Activated CD4-positive, alpha-beta T cell treated with anti-CD3 and anti-CD28 coated beads, Interleukin-2, Interleukin-4, amounts not matched to agents 100 ng/mL and 50 ng/mL, durations not matched to agents 16 hours and 8 hours (primary cell): Measurements from ENCODE around the gene CWC22.
A peak's percentile ranks its signal among the peaks of the same experiment; 100 is the strongest.
"Not testable (repeated sequence)": the region's sequence is repeated elsewhere in the genome, so short reads cannot be mapped to it uniquely, and the experiment has no call there.

ENCODE experiments used
- DNase-seq: peaks from one replicate; pipeline ENCODE4 v3.0.0-alpha.2; 2020; ENCODE audit warnings: low spot score

CWC22 gene

DNA sequence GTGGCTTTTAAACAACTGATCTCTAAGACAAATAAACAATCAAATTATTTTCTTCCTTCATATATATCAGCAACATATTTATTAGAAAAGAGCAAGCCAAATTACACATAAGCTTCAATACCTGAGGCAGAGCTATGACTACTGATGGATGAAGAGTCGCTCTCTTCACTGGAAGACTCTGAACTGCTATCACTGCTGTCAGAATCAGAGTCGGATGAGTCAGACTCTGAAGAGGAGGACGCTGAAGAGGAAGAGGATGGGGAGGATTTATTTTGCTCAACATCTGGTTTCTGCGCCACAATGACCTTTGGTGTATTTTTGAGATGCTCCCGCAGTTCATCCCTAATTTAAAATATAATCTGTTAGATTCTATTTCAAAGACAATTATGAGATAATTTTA is 56.7 kb downstream of the CWC22 start:
- peak; percentile 1 for DNase-seq

DNA sequence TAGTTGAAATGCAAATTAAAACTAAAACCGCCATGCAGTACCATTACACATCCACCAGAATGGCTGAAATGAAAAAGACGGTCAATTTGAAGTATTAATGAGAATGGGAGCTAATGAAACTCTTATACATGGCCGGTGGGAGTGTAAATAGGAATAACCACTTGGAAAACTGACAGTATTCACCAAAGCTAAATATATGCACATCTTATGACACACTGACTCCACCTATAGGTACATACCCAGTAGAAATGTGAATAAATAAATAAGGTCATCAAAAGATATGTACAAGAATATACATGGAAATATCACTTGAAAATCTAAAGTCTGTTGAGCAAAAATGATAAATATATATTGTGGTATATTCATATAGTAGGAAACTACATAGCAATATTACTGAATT is 57.7 kb downstream of the CWC22 start:
- no peak for DNase-seq

DNA sequence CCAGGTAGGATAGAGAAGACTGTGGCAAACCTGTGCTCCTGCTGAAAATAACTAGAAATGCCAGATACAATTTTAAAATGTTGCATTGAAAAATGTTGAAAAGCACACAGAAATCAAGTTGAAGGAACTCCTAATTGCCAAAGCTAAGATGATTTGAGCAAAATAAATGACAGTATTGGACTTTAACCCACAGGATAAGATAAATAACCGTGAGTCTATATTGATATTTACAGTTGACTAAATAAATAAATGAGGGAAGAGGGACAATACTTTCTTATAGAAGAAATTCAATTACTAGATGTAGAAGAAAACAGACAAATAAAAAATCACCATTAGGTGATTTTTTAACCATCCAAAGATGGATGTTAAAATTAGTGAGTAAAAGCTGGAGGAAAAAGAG is 59.0 kb downstream of the CWC22 start:
- DNase-seq: no peak

DNA sequence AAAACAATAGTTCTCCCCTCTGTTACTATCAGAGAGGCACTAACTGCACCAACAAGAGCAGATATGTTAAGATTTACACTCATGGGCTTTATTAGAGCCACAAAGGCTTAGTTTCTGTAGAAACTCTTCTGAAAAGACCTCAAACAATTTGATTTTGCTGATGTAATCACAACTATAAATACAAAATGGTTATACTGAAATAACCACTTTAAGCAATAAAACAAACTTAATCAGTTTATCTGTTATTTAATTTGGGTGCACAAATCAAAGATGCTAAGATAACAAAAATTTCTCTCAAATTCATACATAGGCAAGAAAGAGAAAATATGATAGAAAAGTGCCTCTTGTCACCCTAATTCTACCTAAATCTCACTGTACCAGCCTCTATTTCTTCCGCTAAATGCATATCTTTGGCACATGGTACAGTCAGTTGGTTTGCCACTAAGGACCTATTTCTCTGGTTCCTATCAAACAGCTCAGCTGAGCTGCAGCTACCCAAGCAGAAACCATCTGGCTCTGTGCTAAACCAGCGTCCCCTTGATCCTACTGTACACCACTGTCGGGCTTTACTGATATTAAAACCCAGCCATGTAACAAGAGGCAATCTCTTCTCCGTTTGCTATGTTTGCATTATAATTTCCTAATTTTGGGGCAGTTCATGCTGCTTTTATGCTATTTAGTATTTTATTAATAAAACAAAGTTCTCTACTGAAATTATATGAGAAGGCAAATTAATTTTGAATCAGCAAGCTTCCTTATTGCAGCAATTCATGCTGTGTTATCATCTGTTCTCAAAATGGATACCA is 60.1 kb downstream of the CWC22 start:
- no peak for DNase-seq

DNA sequence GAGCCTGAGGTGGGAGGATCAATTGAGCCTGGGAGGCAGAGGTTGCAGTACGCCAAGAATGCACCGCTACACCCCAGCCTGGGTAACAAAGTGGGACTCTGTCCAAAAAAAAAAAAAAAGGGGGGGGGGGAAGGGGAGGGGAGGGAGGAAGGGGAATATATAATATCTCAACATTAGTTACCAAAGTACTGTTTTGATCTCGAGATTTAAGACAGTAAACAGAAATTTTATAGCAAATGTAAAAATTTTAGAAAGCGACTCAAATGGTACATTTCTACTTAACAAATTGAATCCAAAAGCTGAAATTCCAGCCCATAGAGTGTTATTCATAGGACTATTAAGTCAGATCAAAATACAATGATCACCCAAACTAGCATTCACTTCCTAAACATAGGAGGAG is 60.8 kb downstream of the CWC22 start:
- no peak for DNase-seq

DNA sequence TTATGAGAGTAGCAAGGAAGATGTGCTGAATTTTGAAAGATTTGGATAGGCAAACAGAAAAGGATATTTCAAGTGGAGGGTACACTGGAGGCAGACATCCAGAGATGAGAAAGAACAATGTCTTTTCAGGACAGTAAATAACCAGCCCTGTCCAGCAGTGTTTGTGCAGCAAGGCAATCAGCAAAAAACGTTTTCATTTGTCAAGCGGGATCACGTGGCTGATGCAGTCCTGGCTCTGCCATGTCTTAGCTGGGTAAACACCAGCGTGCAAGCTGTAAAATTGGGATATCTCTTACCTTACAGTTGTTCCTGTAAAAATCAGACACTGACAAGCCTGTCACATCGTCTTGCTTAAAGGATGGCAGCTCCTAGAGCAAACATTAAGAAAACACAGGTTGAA is 67.8 kb downstream of the CWC22 start:
- DNase-seq: no peak

DNA sequence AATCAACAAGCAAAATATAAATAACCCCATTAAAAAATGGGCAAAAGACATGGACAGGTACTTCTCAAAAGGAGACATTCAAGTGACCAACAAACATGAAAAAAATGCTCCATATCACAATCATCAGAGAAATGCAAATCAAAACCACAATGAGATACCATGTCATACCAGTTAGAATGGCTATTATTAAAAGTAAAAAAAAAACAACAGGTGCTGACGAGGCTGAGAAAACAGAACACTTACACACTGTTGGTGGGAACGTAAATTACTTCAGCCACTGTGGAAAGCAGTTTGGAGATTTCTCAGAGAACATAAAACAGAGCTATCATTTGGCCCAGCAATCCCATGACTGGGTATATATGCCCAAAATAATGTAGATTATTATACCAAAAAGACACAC is 69.1 kb downstream of the CWC22 start:
- DNase-seq: no peak

DNA sequence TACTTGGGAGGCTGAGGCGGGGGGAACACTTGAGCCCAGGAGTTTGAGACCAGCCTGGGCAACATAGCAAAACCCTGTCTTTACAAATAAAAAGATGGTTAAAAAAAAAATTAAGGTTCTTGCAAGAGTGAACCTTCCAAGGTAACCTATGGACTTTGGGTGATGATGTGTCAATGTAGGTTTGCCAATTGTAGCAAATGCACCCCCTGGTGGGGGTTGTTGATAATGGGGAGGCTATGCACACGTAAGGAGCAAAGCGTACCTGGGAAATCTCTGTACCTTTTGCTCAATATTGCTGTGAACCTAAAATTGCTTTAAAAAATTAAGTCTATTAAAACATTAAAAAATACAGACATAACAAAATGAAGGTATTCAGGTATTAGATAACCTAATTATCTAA is 70.4 kb downstream of the CWC22 start:
- DNase-seq: peak; percentile 24

DNA sequence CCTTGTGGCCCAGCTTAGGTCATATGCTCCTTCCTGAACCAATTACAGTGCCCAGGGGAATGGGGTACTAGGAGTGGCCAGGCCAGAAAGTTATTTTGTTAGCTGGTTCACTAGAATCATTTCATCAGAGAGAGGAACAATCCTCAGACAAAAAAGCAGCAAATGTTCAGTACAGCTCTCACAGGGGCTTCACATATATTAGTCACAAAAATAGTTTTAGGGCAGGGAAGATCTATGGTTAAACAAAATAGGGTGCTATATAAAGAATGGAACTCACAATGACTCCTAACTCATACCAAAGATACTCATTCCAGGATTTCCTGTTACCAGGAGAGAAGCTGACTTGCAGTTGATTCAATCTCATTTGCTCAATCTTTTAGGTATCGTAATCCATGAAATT is 71.0 kb downstream of the CWC22 start:
- no peak for DNase-seq

DNA sequence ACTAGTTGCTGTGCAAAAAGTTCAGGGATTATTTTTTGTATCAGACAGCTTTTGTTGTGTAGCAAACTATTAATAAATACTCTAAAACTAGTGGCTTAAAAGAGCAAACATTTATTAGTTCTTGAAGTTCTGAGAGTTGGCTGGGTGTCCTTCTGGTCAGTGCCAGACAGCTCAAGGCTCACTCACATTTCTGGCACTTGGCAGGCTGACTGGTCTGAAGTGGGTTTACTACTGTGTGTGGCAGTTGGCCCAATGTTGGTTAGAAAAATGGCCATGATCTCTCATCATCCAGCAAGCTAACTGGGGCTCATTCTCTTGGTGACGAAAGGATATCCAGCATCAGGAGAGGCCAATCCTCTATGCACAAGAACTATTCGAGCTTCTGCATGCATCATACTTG is 74.3 kb downstream of the CWC22 start:
- no peak for DNase-seq

DNA sequence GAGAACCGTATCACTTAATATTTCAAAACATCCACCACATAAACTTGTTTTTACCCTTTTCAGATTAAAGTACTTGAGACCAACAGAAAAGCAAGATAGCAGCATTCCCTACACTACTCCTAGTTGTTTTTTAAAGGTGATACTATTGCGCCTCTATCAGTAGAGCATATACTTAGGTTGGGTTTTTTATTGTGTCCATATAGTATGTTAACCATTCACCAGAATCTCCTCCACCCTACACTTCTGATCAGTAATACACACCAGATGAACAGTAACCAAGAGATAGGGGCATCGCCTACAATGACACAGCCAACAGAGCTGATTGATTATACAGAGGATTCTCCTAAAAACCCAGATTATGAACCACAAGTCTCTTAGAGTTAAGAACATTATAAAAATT is 75.6 kb downstream of the CWC22 start:
- no peak for DNase-seq

DNA sequence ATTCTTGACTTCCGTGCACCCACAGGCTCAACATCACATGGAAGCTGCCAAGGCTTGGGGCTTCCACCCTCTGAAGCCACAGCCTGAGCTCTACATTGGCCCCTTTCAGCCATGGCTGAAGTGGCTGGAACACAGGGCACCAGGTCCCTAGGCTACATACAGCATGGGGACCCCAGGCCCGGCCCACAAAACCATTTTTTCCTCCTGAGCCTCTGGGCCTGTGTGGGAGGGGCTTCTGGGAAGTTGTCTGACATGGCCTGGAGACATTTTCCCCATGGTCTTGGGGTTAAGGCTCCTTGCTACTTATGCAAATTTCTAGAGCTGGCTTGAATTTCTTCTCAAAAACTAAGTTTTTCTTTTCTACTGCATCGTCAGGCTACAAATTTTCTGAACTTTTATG is 77.1 kb downstream of the CWC22 start:
- not testable (repeated sequence) for DNase-seq

DNA sequence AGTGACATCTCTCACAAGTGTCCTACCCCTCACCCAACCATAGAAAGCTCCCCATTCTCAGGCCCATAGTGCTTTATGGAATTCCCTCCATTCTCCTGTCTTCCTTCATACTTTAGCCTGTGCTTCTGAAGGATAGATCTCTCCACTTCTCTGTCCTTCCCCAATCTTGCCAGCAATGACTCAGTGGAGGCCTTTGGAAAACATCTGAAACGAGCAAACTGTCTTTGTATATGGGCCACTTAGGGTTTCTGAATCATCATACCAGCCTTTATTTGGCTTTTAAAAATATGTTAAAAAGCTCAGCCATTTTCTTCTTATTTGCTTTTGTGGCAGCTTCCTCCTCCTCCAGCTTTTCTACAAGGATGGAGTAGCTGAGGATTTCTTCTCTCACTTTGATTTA is 80.1 kb downstream of the CWC22 start:
- no peak for DNase-seq

DNA sequence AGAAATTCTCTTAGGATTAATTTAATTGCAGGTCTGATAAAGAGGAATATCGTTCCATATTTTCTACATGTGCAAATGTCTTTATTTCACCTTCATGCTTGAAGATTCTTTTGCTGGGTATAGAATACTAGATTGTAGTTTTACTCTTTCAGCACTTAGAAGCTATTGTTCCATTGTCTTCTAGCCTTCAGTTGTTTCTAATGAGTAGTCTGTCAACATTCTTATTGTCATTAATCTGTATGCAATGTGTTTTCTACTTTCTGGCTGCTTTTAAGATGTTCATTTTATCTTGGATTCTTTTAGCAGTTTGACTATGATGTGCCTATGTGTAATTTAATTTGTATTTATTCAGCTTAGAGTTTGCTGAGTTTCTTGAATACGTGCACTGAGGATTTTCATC is 81.4 kb downstream of the CWC22 start:
- no peak for DNase-seq

DNA sequence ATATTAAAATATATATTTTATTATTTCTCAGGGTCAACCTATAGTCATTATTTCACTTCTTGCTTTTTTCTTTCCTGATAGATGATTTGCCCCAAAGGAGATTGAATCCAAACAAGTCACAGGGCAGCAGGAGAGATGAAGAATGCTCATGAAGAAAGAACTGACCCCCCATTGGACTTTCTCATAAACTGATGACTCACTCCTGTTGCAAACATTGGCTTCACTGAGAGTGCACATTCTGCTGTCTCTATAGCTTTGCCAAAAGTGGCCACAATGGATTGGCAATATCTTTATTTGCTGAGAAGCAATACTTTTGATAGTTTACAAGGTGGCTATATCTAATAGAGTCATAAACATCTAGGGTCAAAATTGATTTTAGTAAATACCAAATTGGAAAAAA is 89.8 kb downstream of the CWC22 start:
- DNase-seq: no peak

DNA sequence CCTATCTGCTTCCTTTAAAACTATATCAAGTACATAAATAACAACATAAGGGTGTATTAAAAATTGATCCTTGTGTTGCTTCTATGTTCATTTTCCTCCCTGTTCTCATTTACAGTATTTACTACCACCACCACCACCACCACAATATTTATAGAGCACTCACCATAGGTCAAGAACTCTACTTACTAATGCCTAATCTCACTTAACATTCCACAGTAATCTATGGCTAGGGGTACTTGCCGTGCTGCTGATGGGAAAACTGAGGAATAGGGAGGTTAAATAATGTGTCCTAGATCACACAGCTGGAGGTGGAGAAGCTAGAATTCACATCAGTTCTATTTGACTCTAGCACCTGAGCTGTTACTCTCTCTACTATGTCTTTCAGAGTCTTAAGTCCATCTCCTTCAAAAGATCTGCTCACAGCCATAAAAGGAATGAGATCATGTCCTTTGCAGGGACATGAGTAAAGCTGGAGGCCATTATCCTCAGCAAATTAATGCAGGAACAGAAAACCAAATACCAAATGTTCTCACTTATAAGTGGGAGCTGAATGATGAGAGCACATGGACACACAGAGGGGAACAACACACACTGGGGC is 91.6 kb downstream of the CWC22 start:
- no peak for DNase-seq

DNA sequence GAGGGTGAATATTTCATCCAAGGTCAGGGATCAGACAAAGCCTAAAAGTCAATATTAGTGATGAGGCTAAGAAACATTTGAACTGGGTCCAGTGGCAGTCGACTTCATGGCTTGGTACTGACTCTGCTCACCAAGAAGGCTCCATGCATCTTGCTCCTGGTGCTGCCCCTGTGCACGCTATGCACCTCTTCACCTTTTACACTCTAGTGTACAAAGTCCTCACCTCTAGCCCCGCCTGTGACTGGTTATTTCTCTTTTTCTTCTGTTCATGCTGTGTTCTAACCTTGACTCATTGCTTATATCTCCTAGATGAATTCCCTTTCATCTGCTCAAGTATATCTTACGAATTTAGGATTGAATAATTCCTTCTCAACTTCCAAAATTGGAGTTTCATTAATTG is 93.3 kb downstream of the CWC22 start:
- DNase-seq: no peak

DNA sequence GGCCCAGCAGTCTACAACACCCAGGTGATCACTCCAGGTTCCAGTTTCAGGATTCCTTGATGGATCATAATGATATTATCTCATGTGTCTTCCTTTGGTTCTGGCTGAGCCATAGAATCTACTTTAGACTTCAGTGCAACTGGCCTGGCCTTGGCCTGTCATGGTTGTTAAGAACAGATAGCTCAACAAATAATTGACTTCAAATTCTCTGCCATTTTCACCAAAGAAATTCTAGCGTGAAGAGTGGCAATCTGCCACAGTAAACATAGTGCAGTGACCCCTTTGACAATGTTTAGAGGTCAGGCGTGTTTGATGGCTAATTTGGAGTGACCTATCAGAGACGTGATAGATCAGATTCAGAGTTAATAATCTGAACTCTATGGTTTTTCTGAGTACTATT is 95.5 kb downstream of the CWC22 start:
- no peak for DNase-seq

DNA sequence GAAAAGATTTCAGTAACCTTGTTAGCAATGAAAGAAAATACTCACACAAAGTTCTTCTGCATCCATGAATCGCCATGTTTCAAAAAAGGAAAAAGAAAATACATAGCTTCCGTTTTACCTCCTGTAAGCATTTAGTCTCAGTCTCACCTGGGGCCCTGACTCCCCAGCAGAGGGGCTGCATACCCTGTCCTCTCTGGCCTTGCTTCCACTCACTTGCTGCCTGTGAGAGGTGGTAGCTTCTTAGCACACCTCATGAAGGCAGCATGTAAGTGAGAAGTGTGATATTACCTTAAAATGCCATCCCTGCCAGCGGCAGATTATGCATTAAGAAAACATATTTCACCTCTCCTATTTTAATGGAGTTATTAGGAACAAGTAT is 96.4 kb downstream of the CWC22 start:
- DNase-seq: no peak

DNA sequence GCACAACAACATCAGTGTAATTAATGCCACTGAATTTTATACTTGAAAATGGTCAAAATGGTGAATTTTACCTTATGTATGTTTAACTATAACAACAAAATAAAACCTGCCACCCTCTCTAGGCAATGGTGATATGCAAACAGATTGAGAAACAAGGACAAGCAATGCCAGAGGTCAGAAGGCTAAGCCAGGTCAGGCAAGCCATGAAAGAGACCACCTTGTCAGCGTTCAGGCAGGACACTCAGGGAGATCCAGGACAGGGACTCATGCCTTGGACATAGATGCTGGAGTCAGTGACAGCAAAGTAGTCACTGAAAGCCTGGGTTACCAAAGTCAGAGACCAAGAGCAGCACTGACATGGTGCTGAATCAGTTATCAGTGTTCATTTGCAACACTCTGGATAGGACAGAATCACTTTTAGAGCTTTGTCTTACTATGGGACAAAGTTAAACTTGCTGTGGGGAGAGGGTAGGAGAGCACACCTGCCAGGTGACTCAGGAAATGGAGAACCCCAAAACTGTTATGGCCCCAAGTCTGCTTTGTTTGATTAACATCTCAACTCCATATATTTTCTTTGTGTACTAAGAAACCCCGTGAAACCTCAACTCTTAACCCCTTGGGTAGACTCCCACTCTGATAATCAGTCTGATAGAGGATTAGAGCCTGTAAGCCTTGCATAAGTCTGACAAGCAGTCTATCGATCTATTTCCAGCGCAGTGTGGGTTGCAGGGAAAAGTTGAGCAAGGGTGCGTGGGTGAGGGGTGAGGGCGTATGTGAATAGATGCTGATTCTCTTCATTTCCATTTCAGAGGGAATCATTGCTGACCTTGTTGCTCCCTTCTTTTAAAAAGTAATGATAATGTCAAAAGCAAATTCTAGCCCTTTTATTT is 97.0 kb downstream of the CWC22 start:
- DNase-seq: no peak

DNA sequence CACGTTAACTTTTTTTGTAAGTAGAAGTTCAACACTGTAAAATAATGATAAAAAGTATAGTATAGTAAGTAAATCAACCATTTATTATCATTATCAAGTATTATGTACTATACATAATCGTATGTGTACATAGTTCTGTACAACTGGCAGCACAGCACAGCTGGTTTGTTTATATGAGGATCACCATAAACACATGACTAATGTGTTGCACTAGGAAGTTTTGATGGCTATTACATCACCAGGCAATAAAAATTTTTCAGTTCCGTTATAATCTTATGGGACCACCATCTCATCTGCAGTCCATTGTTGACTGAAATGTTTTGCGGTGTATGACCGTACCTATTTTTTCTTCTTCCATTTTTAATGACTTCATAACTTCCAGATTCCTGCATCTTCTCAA is 106.4 kb downstream of the CWC22 start:
- DNase-seq: no peak

DNA sequence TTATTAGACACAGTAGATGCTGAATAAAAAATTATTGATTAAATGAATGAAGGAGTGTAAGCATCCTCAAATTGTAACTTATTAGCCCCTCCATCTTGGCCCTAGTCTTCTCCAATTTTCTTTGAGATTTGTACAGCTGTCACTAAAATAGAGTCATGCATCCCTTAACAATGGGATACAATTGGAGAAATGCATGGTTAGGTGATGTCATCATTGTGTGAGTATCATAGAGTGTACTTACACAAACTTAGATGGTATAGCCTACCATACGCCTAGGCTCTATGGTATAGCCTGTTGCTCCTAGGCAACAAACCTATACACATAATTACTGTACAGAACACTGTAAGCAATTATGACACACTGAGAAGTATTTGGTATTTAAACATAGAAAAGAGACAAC is 107.4 kb downstream of the CWC22 start:
- no peak for DNase-seq

DNA sequence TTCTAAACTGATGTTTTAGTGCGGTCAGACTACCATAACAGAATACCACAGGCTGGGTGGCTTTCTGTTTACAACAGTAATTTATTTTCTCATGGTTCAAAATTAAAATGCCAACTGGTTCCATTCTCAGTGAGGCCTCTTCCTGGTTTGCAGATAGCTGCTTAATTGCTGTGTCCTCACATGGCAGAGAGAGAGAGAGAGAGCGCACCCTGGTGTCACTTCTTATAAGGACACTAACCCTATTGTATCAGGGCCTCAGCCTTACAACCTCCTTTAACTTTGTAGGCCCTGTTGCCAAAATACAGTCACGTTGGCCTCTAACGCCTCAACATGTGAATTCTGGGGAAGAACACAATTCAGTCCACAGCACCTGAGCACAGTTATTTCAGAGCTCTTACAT is 108.2 kb downstream of the CWC22 start:
- DNase-seq: peak; percentile 30
